ENCODE measurements around the gene CMTR1. TPM values are rescaled to one million over a fixed set of nuclear protein-coding genes. Genes with fewer than 3 reads are reported as not detected.

The CMTR1 gene
- total RNA-seq, 2 experiments from 2014 or later: 49.9 to 50.6 TPM

DNA sequence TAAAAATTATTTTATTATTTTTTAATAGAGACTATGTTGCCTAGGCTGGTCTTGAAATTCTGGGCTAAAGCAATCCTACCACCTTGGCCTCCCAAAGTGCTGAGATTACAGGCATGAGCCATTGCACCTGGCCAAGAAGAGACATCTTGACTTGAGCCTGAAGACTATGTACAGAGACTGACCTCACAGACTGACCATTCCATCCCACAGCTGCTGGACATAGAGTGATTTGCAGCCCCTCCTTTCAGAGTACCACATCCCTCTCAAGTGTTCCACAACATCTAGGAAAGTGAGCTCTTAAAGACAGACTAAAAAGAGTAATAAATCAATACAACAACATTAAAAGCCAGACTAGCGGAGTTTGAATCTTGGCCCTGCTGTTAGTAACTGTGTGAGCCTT lies 40.2 kb upstream of the CMTR1 start:
- Mint-ChIP-seq H3K9me3 (no peaks in the 10 kb centered on the region), H3K27ac (no peak overlapping the region), H3K36me3 (ENCODE audit: low read depth) (peaks cover 3% of the 10 kb centered on the region), H3K4me3 (no peak overlapping the region), H3K27me3 (no peaks in the 10 kb centered on the region), H3K4me1 (ENCODE audit: low read depth) (no peaks in the 10 kb centered on the region)
- intact Hi-C loops (cut with micrococcal nuclease): no loop called here
- ATAC-seq (no peak), DNase-seq (no peak)
- TF ChIP-seq, protein P1, sequence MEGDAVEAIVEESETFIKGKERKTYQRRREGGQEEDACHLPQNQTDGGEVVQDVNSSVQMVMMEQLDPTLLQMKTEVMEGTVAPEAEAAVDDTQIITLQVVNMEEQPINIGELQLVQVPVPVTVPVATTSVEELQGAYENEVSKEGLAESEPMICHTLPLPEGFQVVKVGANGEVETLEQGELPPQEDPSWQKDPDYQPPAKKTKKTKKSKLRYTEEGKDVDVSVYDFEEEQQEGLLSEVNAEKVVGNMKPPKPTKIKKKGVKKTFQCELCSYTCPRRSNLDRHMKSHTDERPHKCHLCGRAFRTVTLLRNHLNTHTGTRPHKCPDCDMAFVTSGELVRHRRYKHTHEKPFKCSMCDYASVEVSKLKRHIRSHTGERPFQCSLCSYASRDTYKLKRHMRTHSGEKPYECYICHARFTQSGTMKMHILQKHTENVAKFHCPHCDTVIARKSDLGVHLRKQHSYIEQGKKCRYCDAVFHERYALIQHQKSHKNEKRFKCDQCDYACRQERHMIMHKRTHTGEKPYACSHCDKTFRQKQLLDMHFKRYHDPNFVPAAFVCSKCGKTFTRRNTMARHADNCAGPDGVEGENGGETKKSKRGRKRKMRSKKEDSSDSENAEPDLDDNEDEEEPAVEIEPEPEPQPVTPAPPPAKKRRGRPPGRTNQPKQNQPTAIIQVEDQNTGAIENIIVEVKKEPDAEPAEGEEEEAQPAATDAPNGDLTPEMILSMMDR (IDR thresholded peaks at IDR 0.05): no peak
- ChIA-PET POLR2A (interaction anchor here (1.3 kb wide), 1 partner anchor 78 kb away, joined by 3 read pairs; no protein-coding TSS in a partner anchor), CTCF (interaction anchor here (1.1 to 2.5 kb wide), 3 partner anchors 9 to 12 kb away, joined by 3 to 10 read pairs (median 6); no protein-coding TSS in a partner anchor)

DNA sequence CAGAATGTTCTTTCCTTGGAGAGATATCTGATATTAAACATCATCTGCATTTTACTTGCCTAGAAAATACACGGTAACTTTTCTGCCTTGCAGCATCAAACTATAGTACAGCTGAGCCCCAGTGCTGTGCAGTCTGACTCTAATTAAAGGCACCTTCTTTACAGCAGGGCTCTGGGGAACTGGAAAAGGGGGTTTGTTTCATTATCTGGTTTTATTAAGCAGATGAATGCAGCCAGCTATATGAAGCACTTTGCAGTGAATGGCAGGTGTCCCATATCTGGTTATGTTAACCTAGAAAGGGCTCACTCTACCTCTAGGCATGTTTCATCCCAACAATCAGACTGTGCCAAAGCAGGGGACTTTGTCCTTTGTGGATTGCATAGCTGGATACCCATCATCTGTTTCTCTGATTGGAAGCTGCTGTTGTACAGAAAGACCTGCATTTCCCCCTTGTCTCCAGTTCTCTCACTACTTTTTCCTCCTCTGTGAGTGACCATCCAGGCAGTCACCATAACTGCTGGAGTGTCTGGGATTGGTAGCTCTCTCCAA lies 39.6 kb upstream of the CMTR1 start:
- no peak for DNase-seq
- CTCF ChIA-PET: interaction anchor here (0.9 to 2.5 kb wide), 4 partner anchors 9 to 298 kb away, joined by 3 to 10 read pairs (median 4); no protein-coding TSS in a partner anchor
- Mint-ChIP-seq H3K4me1 (ENCODE audit: low read depth) (no peaks in the 10 kb centered on the region), H3K27me3 (no peaks in the 10 kb centered on the region), H3K27ac (no peak overlapping the region), H3K36me3 (ENCODE audit: low read depth) (peaks cover 3% of the 10 kb centered on the region), H3K4me3 (no peak overlapping the region), H3K9me3 (no peaks in the 10 kb centered on the region)
- POLR2A ChIA-PET: interaction anchor here (1.3 kb wide), 1 partner anchor 78 kb away, joined by 3 read pairs; no protein-coding TSS in a partner anchor
- ATAC-seq: no peak
- intact Hi-C loops (cut with micrococcal nuclease): no loop called here
- TF ChIP-seq, protein P1 (IDR thresholded peaks at IDR 0.05): no peak

DNA sequence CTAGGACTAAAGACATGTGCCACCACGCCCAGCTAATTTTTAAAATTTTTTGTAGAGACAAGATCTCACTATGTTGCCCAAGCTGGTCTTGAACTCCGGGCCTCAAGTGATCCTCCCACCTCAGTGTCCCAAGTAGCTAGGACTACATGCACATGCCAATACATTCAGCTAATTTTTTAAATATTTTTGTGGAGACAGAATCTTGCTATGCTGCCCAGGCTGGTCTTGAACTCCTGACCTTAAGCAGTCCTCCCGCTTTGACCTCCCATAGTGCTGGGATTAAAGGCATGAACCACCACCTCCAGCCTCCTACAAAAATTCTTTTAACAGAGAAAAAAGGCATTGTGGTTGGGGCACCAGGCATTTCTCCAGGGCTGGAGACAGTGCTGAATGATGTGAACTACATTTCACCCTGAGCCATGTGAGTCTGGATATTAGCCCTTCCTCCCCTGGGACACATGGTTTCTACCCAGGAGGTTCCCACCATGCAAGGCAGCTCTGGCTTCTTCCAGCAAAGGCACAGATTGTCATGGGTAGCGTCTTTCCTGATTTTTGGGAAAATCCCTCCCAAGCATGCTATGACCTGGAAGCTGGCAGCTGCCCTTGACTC lies 36.3 kb upstream of the CMTR1 start:
- no peaks in the 10 kb centered on the region for H3K9me3 Mint-ChIP-seq
- H3K27ac Mint-ChIP-seq: no peak overlapping the region
- POLR2A ChIA-PET: interaction anchor here (1.1 kb wide), 1 partner anchor 37 kb away, joined by 3 read pairs; the partner anchor contains the start of gene CMTR1
- no peak overlapping the region for H3K4me3 Mint-ChIP-seq
- ATAC-seq (no peak), DNase-seq (no peak)
- H3K27me3 Mint-ChIP-seq: no peaks in the 10 kb centered on the region
- intact Hi-C loops (cut with micrococcal nuclease): no loop called here
- TF ChIP-seq, protein P1 (IDR thresholded peaks at IDR 0.05): no peak
- CTCF ChIA-PET: interaction anchor here (1.0 to 1.6 kb wide), 2 partner anchors 11 to 31 kb away, joined by 3 read pairs; no protein-coding TSS in a partner anchor
- H3K36me3 Mint-ChIP-seq (ENCODE audit: low read depth): no peaks in the 10 kb centered on the region
- H3K4me1 Mint-ChIP-seq (ENCODE audit: low read depth): no peaks in the 10 kb centered on the region

DNA sequence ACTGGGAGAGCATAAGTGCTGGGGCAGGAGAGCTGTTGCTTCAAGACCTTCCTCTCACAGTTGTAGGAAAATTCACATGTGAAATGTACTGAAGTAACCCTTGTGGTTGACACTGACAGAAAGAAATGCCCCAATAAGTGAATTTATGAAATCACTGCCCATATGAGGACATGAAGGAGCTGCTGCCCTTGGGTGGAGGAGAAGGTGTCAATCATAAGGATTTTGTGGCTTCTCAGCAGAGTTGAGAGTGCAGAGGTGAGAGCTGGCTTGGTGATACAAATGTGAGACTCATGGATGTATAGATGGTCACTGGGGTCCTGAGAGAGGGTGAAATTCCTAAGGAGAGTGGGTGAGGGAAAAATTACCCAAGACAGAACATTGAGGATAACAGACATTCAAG lies 33.9 kb upstream of the CMTR1 start:
- Mint-ChIP-seq H3K4me1 (ENCODE audit: low read depth) (no peaks in the 10 kb centered on the region), H3K9me3 (no peaks in the 10 kb centered on the region), H3K27ac (no peak overlapping the region), H3K4me3 (no peak overlapping the region), H3K27me3 (no peaks in the 10 kb centered on the region), H3K36me3 (ENCODE audit: low read depth) (no peaks in the 10 kb centered on the region)
- intact Hi-C loops (cut with micrococcal nuclease): no loop called here
- TF ChIP-seq, protein P1 (IDR thresholded peaks at IDR 0.05): no peak
- no peak for DNase-seq
- no peak for ATAC-seq
- ChIA-PET POLR2A (interaction anchor here (0.7 to 1.4 kb wide), 3 partner anchors 13 to 58 kb away, joined by 3 read pairs; partner anchors contain the start of gene CMTR1), CTCF (interaction anchor here (0.8 kb wide), 1 partner anchor 17 kb away, joined by 4 read pairs; no protein-coding TSS in a partner anchor)
